ENCODE measurements around the gene COL11A2. TPM values are rescaled to one million over a fixed set of nuclear protein-coding genes. Genes with fewer than 3 reads are reported as not detected.
A peak's percentile ranks its signal among the peaks of the same experiment; 100 is the strongest.

Gene COL11A2
- total and polyA plus RNA-seq, 2 of the 13 experiments (the other 11 are each of a cell fraction or from before 2014, with no cell fraction given): 0.55 TPM

- TF ChIP-seq IRF9 (CRISPR knock-in tag; IDR thresholded peaks at IDR 0.05; ENCODE audit: borderline replicate concordance): 0 out of 2 replicates have a peak, but pooled peaks have one; percentile 29
- TF ChIP-seq ZNF326 (CRISPR knock-in tag; IDR thresholded peaks at IDR 0.05; ENCODE audit: borderline replicate concordance): peak; percentile 92
- peak; percentile 63 for TF ChIP-seq SALL1 (CRISPR knock-in tag; IDR thresholded peaks at IDR 0.05)
- TF ChIP-seq ETV5 (CRISPR knock-in tag; IDR thresholded peaks at IDR 0.05; ENCODE audit: borderline replicate concordance): peak; percentile 45; the same call in 1 of the 2 replicates
- no peak for TF ChIP-seq HDAC6 (IDR thresholded peaks at IDR 0.05; ENCODE audit: low read depth, low read length)
- TF ChIP-seq TEAD2 (CRISPR knock-in tag; IDR thresholded peaks at IDR 0.05): no peak
- peak; percentile 20; the same call in 1 of the 2 replicates for TF ChIP-seq ZNF577 (CRISPR knock-in tag; IDR thresholded peaks at IDR 0.05; ENCODE audit: borderline replicate concordance, low read depth)
- TF ChIP-seq ZNF256 (CRISPR knock-in tag; conservative IDR thresholded peaks at IDR 0.05): peak; percentile 75; the same call in 1 of the 2 replicates
- peak; percentile 60; the same call in 1 of the 2 replicates for TF ChIP-seq ZNF605 (CRISPR knock-in tag; IDR thresholded peaks at IDR 0.05)
- TF ChIP-seq ZNF574 (CRISPR knock-in tag; IDR thresholded peaks at IDR 0.05): peak; percentile 72
- peak; percentile 79; the same call in 1 of the 2 replicates for TF ChIP-seq HNRNPL (IDR thresholded peaks at IDR 0.05; ENCODE audit: low read depth, low read length)
- TF ChIP-seq, protein P1, sequence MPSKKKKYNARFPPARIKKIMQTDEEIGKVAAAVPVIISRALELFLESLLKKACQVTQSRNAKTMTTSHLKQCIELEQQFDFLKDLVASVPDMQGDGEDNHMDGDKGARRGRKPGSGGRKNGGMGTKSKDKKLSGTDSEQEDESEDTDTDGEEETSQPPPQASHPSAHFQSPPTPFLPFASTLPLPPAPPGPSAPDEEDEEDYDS (CRISPR knock-in tag; IDR thresholded peaks at IDR 0.05): peak; percentile 78
- TF ChIP-seq, protein P2, sequence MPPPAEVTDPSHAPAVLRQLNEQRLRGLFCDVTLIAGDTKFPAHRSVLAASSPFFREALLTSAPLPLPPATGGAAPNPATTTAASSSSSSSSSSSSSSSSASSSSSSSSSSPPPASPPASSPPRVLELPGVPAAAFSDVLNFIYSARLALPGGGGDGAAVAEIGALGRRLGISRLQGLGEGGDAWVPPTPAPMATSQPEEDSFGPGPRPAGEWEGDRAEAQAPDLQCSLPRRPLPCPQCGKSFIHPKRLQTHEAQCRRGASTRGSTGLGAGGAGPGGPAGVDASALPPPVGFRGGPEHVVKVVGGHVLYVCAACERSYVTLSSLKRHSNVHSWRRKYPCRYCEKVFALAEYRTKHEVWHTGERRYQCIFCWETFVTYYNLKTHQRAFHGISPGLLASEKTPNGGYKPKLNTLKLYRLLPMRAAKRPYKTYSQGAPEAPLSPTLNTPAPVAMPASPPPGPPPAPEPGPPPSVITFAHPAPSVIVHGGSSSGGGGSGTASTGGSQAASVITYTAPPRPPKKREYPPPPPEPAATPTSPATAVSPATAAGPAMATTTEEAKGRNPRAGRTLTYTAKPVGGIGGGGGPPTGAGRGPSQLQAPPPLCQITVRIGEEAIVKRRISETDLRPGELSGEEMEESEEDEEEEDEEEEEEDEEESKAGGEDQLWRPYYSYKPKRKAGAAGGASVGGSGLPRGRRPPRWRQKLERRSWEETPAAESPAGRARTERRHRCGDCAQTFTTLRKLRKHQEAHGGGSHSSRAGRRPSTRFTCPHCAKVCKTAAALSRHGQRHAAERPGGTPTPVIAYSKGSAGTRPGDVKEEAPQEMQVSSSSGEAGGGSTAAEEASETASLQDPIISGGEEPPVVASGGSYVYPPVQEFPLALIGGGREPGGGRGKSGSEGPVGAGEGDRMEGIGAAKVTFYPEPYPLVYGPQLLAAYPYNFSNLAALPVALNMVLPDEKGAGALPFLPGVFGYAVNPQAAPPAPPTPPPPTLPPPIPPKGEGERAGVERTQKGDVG (CRISPR knock-in tag; IDR thresholded peaks at IDR 0.05; ENCODE audit: borderline replicate concordance): peak; percentile 54; the same call in 1 of the 2 replicates
- TF ChIP-seq HES4 (CRISPR knock-in tag; IDR thresholded peaks at IDR 0.05; ENCODE audit: borderline replicate concordance): peak; percentile 76; the same call in 1 of the 2 replicates
- TF ChIP-seq ZNF749 (CRISPR knock-in tag; IDR thresholded peaks at IDR 0.05; ENCODE audit: borderline replicate concordance): no peak
- TF ChIP-seq SAFB2 (CRISPR knock-in tag; IDR thresholded peaks at IDR 0.05; ENCODE audit: borderline replicate concordance, low read depth): peak; percentile 12; the same call in 1 of the 2 replicates
- 0 out of 2 replicates have a peak, but pooled peaks have one; percentile 34 for TF ChIP-seq XBP1 (CRISPR knock-in tag; IDR thresholded peaks at IDR 0.05)
- no peak for TF ChIP-seq ZBTB7A (CRISPR knock-in tag; IDR thresholded peaks at IDR 0.05)
- TF ChIP-seq ZMYM4 (CRISPR knock-in tag; IDR thresholded peaks at IDR 0.05): peak; percentile 63; the same call in 1 of the 2 replicates
- TF ChIP-seq, protein P3, sequence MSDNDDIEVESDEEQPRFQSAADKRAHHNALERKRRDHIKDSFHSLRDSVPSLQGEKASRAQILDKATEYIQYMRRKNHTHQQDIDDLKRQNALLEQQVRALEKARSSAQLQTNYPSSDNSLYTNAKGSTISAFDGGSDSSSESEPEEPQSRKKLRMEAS (IDR thresholded peaks at IDR 0.05): no peak
- TF ChIP-seq MZF1 (CRISPR knock-in tag; IDR thresholded peaks at IDR 0.05; ENCODE audit: borderline replicate concordance): 0 out of 2 replicates have a peak, but pooled peaks have one; percentile 22
Observed at GRCh38 chr6:33204415-33205190, 12.3 kb upstream of the COL11A2 start, which contains the start of gene HSD17B8 (continued).
